GM19324 (cell line): Measurements from ENCODE around the gene SH3BP1.
A peak's percentile ranks its signal among the peaks of the same experiment; 100 is the strongest.

Source experiments
- ATAC-seq: cut with Tn5 transposase; IDR thresholded peaks from one replicate; pipeline ENCODE4 v1.9.1; 2021; ENCODE audit warnings: mild to moderate bottlenecking, moderate library complexity; ENCODE audit not compliant: unreplicated experiment, low FRiP score

SH3BP1 gene

GRCh38 chr22:37632174-37633088 lies 7.0 kb upstream of the SH3BP1 start:
- ATAC-seq, result peak; percentile 3

GRCh38 chr22:37633089-37633624 lies 6.3 kb upstream of the SH3BP1 start:
- peak; percentile 58 for ATAC-seq

- ATAC-seq, result peak; percentile 43
These were observed 5.6 kb upstream of the SH3BP1 start for GRCh38 chr22:37633625-37634416.

GRCh38 chr22:37634417-37634924 lies 5.0 kb upstream of the SH3BP1 start:
- no peak for ATAC-seq

- no peak for ATAC-seq
These were observed 4.3 kb upstream of the SH3BP1 start for GRCh38 chr22:37635157-37635556.

GRCh38 chr22:37636186-37636948 lies 3.1 kb upstream of the SH3BP1 start:
- no peak for ATAC-seq

GRCh38 chr22:37636949-37637273 lies 2.6 kb upstream of the SH3BP1 start:
- ATAC-seq, result no peak

- no peak for ATAC-seq
These were observed 939 bp upstream of the SH3BP1 start for GRCh38 chr22:37638391-37639069.

- ATAC-seq, result no peak
These were observed 512 bp downstream of the SH3BP1 start for GRCh38 chr22:37639771-37640590.

- no peak for ATAC-seq
These were observed 1.4 kb downstream of the SH3BP1 start for GRCh38 chr22:37640591-37641560.

- no peak for ATAC-seq
These were observed 2.1 kb downstream of the SH3BP1 start for GRCh38 chr22:37641561-37641949.

- ATAC-seq, result peak; percentile 33
These were observed 3.9 kb downstream of the SH3BP1 start for GRCh38 chr22:37643225-37643847.

- no peak for ATAC-seq
These were observed 7.8 kb downstream of the SH3BP1 start for GRCh38 chr22:37647317-37647716.

GRCh38 chr22:37647928-37648327 lies 8.5 kb downstream of the SH3BP1 start:
- ATAC-seq, result no peak

GRCh38 chr22:37650463-37651136 lies 11.1 kb downstream of the SH3BP1 start:
- ATAC-seq, result no peak

- no peak for ATAC-seq
These were observed 15.2 kb downstream of the SH3BP1 start for GRCh38 chr22:37654563-37655251.

GRCh38 chr22:37655252-37655563 lies 15.7 kb downstream of the SH3BP1 start:
- ATAC-seq, result no peak
